ENCODE results near the gene PHF10.

DNA sequence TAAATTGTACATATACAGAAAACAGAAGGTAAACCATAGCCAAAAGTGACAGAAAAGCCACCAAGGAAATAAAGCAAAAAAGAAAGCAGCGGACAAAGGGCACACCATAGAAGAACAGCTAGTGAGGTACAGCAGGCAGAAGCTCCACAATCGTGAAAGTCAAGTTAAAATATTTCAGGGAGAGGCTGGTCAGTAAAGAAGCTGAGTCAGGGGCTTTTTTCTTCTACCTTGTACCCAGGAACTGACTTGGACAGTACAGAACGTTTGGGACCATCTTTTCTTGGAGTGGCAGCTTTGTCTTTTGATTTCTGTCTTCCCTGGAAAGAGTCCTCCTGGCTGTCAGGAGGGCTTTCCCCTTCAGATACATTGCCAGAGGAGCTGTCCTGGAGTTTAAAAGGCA, 14.3 kb downstream of the PHF10 start:
- TF ChIP-seq POLR2A (IDR thresholded peaks at IDR 0.05; ENCODE audit: low read depth, low read length) (no peak), SMC3 (IDR thresholded peaks at IDR 0.05; ENCODE audit: low read depth, low read length) (no peak), RAD21 (IDR thresholded peaks at IDR 0.05; ENCODE audit: low read length) (no peak), MAZ (IDR thresholded peaks at IDR 0.05; ENCODE audit: borderline replicate concordance, low read depth, low read length) (no peak), MXI1 (IDR thresholded peaks at IDR 0.05; ENCODE audit: borderline replicate concordance, low read depth, low read length) (no peak), MAFK (IDR thresholded peaks at IDR 0.05; ENCODE audit: low read depth, low read length) (0 out of 2 replicates have a peak, but pooled peaks have one; percentile 5)
- TF ChIP-seq, protein P1, sequence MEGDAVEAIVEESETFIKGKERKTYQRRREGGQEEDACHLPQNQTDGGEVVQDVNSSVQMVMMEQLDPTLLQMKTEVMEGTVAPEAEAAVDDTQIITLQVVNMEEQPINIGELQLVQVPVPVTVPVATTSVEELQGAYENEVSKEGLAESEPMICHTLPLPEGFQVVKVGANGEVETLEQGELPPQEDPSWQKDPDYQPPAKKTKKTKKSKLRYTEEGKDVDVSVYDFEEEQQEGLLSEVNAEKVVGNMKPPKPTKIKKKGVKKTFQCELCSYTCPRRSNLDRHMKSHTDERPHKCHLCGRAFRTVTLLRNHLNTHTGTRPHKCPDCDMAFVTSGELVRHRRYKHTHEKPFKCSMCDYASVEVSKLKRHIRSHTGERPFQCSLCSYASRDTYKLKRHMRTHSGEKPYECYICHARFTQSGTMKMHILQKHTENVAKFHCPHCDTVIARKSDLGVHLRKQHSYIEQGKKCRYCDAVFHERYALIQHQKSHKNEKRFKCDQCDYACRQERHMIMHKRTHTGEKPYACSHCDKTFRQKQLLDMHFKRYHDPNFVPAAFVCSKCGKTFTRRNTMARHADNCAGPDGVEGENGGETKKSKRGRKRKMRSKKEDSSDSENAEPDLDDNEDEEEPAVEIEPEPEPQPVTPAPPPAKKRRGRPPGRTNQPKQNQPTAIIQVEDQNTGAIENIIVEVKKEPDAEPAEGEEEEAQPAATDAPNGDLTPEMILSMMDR (conservative IDR thresholded peaks at IDR 0.05; ENCODE audit: low read depth, low read length) = no peak
- TF ChIP-seq, protein P2, sequence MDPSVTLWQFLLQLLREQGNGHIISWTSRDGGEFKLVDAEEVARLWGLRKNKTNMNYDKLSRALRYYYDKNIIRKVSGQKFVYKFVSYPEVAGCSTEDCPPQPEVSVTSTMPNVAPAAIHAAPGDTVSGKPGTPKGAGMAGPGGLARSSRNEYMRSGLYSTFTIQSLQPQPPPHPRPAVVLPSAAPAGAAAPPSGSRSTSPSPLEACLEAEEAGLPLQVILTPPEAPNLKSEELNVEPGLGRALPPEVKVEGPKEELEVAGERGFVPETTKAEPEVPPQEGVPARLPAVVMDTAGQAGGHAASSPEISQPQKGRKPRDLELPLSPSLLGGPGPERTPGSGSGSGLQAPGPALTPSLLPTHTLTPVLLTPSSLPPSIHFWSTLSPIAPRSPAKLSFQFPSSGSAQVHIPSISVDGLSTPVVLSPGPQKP (IDR thresholded peaks at IDR 0.05; ENCODE audit: borderline replicate concordance, low read depth, low read length) = no peak

Measured in IMR-90 (cell line).